NCI-H1694 (cell line): ENCODE data around the gene ACADSB.

Experiments used
- DNase-seq: peaks from one replicate; lab custom pipeline; 2025; lab: John Stamatoyannopoulos, UW

The ACADSB gene

DNA sequence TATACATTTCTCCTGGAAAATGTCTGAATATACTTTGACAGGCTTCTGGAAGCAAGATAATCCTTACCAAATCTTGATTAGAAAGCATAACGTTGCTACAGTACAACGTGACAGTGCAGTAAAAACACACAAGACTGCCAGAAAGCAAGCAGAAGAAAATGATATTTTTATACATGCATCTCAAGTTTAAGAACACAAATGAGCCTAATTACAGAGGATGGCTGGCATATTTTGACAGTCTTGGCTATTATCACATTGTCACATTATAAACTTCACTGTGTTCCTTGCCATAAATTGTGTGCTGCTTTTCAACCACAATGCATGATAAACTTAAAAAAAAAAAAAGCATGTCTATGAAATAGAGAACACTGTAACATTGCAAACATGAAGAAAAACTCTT is 4.5 kb upstream of the ACADSB start:
- DNase-seq = no peak

- no peak for DNase-seq
Observed at GRCh38 chr10:123007558-123008354, 1.1 kb upstream of the ACADSB start.

DNA sequence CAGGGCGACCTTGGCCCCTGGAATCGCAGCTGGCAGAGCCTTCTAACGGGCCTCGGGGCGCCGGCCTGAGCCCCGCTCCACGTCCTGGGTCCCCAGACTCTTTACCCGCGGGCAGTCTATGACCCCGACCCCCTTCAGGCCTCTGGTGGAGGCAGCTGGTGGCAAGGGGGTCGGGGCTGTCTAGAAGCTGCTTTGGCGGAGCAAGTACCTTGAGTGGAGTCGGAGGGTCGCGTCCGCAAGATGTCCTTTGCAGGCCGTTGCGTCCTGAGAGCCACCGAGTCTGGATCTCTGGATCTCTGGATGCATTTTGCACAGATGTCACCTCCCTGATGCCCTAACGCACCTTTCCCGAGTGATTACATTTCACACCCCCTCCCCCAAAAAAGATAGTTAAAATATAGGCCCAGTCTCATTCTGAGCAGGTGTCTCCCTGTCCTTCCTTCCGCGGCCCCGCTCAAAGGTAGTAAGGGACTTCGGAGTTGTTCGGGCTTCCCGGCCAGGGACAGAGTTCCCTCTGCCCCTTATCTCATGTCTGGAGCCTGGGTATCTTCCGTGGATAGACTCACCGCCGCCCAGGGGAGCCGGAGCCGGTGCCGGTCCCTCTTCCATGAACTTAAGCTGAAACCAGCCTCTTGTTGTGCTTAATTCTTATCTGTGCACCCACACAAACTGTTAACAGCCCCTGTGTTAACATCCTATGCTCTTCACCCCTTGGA is 457 bp downstream of the ACADSB start:
- DNase-seq = no peak

DNA sequence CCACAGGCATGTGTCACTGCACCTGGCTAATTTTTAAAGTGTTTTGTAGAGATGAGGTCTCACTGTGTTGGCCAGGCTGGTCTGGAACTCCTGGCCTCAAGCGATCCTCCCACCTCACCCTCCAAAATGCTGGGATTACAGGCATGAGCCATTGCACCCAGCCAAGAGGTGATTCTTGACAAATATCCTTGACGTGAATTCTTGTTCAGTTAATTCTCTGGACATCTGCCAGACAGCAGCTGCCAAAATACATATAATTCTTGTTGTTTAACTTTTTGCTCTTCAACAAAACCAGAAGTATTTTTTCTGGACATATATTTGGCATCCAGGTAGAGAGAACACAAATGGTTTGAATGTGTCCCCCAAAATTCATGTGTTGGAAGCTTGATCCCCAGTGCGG is 3.2 kb downstream of the ACADSB start:
- no peak for DNase-seq

GRCh38 chr10:123013456-123014419 is 4.9 kb downstream of the ACADSB start:
- no peak for DNase-seq

DNA sequence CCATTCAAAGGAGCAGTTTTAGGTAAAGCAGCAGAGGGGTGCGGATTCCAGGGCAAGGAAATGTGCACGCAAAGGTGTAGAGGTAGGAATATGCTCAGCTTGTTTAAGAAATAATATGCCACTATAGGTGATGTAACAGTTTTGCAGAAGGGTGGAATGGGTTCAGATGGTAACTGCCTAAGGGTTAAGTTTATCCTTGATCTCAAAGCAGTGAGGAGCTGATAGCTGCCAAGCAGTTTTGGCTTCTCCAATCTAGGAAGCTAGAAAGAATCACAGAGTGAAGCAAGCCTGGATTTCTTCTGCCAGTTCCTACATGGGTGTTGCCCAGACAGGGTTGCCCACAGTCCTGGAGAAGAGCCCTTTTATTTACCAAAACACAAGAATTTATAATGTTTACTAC is 6.0 kb downstream of the ACADSB start:
- no peak for DNase-seq

DNA sequence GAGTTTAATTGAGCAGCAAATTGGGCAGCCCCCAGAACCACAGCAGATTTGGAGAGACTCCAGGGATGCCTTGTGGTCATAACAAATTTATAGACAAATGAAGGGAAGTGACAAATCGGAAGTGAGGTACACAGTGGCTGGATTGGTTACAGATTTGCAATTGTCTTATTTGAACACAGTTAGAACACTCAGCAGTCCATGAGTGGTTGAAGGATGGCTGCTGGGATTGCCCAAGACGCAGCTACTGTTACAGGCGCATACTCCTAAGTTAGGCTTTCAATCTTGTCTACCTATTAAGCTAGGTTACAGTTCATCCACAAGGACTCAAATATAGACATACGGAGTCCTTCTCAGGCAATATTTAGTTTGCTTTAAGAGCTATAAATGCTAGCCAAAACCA is 7.4 kb downstream of the ACADSB start:
- DNase-seq = no peak

DNA sequence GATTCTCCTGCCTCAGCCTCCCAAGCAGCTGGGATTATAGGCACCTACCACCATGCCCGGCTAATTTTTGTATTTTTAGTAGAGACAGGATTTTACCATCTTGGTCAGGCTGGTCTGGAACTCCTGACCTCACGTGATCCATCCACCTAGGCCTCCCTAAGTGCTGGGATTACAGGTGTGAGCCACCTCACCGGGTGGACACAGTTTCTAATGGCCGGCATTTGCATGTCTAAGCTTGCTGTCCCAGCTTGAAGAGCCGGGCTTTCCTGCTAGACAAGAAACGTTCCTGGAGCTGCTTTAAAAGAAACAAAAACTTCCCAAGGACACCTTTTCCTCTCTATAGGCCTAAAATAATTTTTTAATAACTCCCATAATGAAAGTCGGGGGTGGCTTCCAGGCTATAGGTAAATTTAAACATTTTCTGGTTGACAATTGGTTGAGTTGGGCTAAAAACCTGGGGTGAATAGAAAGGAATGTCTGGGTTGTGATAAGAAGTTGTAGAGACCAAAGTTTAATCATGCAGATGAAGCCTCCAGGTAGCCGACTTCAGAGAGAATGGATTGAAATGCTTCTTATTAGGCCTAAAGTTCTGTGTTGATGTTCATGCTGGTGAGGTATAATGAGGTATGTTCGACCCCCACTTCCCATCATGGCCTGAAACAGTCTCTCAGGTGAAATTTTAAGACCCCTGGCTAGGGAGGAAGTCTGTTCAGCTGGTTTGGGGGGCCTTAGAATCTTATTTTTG is 8.8 kb downstream of the ACADSB start:
- no peak for DNase-seq

DNA sequence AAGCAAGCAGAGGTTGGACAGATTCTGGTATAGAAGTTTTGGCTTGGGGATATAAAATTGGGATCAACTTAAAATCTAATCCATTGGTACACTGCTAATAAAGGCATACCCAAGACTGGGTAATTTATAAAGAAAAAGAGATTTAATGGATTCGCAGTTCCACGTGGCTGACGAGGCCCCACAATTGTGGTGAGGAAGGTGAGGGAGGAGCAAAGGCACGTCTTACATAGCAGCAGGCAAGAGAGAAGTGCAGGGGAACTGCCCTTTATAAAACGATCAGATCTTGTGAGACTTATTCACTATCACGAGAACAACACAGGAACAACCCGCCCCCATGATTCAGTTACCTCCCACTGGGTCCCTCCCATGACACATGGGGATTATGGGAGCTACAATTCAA is 9.7 kb downstream of the ACADSB start:
- DNase-seq = no peak

GRCh38 chr10:123019264-123019663 is 10.5 kb downstream of the ACADSB start:
- DNase-seq = no peak

GRCh38 chr10:123019941-123020703 is 11.3 kb downstream of the ACADSB start:
- no peak for DNase-seq

DNA sequence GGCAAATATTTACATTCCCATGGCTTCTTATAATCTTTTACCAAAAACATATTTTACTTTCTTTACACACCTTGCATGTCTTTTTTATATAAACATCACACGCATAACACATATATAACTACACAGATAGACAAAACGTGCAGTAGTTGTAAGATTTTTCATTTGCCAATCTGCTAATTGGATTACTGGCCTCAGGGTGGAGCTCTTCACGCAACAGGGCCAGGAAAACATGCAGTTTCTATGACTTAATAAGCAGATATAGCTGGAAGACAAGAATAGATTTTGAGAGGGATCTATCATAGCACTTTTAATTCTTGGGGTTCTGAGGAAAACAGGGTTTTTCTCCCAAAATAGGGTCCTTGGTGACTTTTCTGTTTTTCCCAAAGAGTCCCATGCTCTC is 12.7 kb downstream of the ACADSB start:
- no peak for DNase-seq

GRCh38 chr10:123024540-123024939 is 15.7 kb downstream of the ACADSB start:
- DNase-seq = no peak

DNA sequence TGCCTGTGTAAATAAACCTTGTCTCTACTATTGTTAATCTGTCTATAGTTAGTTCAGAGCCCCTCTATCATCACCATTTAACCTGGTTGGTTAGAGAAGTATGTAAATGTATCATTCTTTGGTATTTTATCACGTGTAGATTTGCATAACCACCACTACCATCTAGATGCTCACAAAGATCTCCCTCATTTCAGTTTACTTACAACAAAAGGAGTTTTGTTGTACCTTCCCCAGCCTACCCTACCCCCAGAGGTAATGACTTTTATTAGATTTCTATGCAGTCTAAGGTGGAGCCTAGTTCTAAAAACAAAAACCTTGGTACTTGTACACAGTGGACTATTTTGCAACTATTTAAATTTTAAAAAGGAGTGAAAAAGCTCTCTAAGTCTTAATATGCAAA is 17.5 kb downstream of the ACADSB start:
- DNase-seq = no peak

- DNase-seq = no peak
Observed at GRCh38 chr10:123027861-123028260, 19.1 kb downstream of the ACADSB start.

DNA sequence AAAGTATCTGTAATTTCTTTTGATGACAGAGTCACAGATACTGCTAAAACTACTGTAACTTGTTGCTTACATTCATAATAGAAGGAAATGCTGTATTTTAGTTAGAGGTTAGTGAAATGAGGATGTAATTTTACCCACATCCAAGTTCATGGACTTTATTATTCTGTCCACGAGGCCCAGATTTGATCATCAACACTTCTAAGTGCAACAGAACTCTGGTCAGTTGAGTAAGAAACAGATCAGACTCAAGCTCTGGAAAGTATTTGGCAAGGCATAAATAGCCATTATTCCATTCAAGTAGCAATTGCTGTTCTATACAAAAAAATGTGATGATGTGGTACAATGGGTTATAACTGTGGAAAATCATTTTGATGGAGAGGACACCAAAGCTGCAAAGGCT is 22.3 kb downstream of the ACADSB start:
- no peak for DNase-seq

GRCh38 chr10:123034332-123034731 is 25.5 kb downstream of the ACADSB start:
- no peak for DNase-seq

DNA sequence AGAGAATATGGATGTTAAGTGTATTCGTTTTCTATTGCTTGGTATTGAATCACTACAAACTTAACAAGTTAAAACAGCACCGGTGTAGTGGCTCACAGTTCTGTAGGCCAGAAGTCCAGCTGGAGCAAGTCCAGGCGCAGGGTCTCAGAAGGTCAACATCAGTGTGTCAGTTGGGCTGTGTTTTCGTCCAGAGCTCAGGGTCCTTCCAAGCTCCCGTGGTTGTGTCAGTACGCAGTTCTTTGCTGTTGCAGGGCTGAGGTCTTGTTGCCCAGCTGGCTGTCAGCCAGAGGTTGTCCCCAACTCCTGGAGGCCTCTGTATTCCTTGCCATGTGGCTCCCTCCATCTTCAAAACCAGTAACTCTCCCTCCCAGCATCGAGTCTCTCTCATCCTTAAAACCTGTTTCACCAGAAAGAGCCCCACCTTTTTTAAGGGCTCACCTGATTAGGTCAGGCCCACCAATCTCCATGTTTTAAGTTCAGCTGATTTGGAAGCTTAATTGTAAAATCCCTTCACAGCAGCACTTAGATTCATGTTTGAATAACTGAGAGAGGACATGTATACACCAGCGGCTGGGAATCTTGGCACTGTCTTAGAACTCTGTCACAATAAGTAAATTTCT is 26.8 kb downstream of the ACADSB start:
- DNase-seq = no peak

DNA sequence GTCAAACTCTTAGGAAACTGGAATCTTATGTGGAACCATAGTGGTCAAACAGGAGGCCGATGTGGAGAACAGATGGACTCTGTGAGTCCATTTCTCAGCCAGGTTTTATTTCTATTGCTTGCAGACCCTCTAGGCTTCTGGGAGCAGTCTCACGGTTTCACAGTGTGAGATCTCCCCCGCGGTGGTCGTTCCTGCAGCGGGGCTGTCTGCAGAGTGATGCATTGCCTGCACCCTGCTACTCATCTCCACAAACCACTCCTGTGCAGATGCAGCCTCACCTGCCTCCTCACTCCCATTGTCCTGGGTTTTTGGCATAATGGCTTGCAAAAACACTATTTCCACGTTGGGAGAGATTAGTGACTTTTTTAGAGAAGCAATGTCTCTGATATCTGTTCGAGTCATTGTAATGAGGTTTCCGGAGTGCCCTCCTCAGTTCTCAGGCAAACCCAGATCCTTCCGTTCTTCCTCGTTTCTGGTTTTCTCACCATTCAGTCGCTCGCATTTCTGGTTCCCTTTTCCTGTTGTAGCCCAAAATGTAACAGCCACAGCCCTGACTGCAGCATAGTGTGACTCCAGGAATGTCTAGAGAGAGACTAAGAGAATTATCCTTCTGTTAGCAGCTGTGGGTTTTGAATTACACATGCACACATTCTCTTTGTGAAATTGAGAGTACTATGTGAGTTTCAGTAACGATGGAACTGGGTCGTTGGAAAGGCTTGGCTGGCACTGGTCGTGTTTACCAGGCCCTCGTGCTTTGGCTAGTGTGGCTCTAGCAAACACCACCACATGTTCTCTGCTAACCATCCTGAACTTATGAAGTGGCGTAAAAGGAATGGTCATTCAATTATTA is 30.2 kb downstream of the ACADSB start:
- no peak for DNase-seq

DNA sequence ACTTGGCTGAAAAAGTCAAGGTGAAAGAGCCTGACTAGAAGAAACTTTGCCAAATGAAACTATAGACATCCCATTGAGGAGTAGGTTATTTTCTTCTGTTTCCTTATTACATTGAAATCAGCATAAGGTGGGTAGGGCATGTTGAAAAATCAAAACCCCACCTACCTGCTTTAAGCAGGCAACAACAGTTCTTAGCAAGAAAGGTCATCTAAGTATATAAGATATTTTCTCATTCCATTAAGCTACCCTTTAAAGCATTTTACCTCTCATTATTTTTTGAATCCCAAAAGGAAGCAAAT is 30.8 kb downstream of the ACADSB start:
- no peak for DNase-seq
